Liver (tissue), 3 donors: ENCODE measurements around the gene RASA1.

Source experiments
- ATF3 ChIP-seq: IDR thresholded peaks from 2 replicates; pipeline ENCODE4 v1.6.1; 2016; ENCODE audit warnings: antibody characterized with exemption
- CTCF ChIP-seq: fragments of 150-350 bp; IDR thresholded peaks from 2 replicates; pipeline ENCODE4 v1.5.1; 2017; ENCODE audit warnings: improper control_type of control experiment, low read depth, low read length; ENCODE audit not compliant: missing input control
- EGR1 ChIP-seq, 2 donors: IDR thresholded peaks; 2 replicates each; pipeline ENCODE4 v1.6.1; 2016 to 2018; ENCODE audit warnings: antibody characterized with exemption in 2 of 2, low read depth in 2 of 2
- GABPA ChIP-seq, 2 donors: IDR thresholded peaks in 1 of 2; conservative IDR thresholded peaks in 1 of 2; 2 replicates each; pipeline ENCODE4 v1.6.1; 2016; ENCODE audit warnings: antibody characterized with exemption in 2 of 2, mild to moderate bottlenecking in 1 of 2, moderate library complexity in 1 of 2
- MAX ChIP-seq: IDR thresholded peaks from 2 replicates; pipeline ENCODE4 v1.6.1; 2016; ENCODE audit warnings: antibody characterized with exemption
- RAD21 ChIP-seq, 2 donors: IDR thresholded peaks; 2 replicates each; pipeline ENCODE4 v1.6.1; 2016; ENCODE audit warnings: antibody characterized with exemption in 2 of 2, mild to moderate bottlenecking in 2 of 2
- TAF1 ChIP-seq: conservative IDR thresholded peaks from 2 replicates; pipeline ENCODE4 v1.6.1; 2016; ENCODE audit warnings: antibody characterized with exemption, mild to moderate bottlenecking
- donor health status: healthy.
- donor health status: healthy.

GRCh38 chr5:87369431-87369830, 101.7 kb downstream of the RASA1 start:
- no peak for TF ChIP-seq CTCF
- TF ChIP-seq ATF3 = no peak
- TF ChIP-seq GABPA (IDR thresholded peaks at IDR 0.05 in 1 of 2, conservative IDR thresholded peaks at IDR 0.05 in 1 of 2) = no peak
- no peak for TF ChIP-seq TAF1
- TF ChIP-seq MAX = no peak
- no peak for TF ChIP-seq RAD21 (IDR thresholded peaks at IDR 0.05)
- no peak for TF ChIP-seq EGR1 (IDR thresholded peaks at IDR 0.05; ENCODE audit: low read depth in 2 of 2)
